HG03097 (cell line): Measurements from ENCODE around the gene FN3KRP.
A peak's percentile ranks its signal among the peaks of the same experiment; 100 is the strongest.

ENCODE experiments used
- ATAC-seq: cut with Tn5 transposase; IDR thresholded peaks from one replicate; pipeline ENCODE4 v1.9.1; 2021; ENCODE audit not compliant: unreplicated experiment, low FRiP score

FN3KRP gene, protein sequence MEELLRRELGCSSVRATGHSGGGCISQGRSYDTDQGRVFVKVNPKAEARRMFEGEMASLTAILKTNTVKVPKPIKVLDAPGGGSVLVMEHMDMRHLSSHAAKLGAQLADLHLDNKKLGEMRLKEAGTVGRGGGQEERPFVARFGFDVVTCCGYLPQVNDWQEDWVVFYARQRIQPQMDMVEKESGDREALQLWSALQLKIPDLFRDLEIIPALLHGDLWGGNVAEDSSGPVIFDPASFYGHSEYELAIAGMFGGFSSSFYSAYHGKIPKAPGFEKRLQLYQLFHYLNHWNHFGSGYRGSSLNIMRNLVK

DNA sequence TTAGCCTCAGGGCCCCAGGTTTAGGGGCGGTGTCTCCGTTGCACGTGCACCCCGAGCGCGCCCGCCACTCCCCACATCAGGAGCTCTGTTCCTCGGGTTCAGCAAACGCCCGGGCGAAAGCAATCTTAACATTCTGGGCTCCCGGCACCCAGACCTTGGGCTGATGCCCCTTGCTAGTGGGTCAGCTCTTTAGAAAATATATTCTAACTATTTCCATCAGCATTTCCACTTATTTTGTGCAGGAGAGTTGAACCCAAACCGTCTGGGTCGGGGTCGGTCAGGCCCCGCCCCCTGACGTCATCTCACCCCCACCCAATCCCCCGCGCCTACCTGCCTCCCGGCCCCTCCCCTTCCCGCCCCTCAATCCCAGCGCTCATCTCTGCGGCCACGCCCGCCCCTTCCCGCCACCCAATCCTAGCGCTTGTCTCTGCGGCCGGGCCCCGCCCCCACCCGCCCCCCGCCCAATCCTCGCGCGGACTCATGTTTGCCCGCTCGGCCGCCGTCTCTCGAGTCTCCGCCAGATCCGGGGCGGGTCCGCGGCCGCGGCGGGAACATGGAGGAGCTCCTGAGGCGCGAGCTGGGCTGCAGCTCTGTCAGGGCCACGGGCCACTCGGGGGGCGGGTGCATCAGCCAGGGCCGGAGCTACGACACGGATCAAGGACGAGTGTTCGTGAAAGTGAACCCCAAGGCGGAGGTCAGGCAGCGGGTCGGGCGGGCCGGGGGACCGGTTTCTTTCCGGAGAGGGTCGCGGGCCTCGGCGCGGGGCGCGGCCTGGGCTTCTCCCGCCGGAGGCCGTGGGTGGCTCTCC is at the start of gene FN3KRP:
Gene FN3KRP (plus strand): TSS at position 504 of the 808 bp plus-strand sequence. CDS start 50 bp downstream, at position 554.
- ATAC-seq, result peak; percentile 61

DNA sequence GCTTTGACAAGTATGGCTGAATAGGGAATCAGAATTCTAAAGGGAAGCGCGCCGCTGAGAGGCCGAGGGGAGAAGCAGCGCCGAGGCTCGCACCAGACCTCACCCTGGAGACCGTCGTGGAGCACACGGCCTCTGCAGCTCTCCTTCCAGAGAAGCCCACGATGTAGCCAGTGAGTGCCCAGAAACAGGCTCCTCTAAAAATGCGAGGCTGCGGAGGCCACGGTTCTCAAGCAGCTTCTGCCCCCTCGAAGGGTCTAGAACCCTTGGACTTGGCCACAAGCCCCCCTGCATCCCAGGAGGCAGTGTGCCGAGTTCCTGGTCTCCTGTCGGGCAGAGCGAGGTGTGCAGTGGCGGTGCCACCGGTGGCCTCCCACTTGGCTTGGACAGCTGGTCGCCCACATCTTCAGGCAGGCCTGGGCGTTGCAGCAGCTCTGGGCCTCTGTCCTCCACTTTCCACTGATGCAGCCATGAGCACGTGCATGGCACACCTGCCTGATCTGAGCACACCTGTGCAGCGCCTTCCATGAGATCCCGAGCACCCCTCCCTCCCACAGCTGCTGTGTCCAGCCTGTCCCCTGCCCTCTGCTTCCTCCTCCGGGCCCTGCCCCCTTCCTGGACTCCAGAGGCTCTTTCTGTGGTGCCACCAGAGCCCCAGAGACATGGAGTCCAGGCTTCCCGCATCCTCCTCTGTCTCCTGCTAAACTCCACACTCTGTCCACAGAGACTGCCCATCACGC is 49.4 kb upstream of the FN3KRP start:
- no peak for ATAC-seq

DNA sequence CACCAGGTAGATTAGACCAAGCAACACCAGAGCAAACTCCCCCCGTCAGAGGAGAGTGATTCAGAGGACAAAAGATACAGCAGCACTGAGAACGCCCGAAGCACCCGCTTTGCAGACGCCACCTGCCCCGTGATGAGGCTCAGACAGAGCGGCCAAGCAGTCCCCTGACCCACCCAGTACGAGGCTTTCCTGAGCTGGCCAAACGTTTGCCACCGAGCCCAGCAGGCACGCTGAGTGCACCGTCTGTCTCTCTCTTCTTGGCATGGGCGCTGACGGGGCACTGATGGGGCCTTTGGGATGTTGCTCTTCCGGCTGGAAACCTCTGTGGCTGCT is 48.9 kb upstream of the FN3KRP start:
- no peak for ATAC-seq

DNA sequence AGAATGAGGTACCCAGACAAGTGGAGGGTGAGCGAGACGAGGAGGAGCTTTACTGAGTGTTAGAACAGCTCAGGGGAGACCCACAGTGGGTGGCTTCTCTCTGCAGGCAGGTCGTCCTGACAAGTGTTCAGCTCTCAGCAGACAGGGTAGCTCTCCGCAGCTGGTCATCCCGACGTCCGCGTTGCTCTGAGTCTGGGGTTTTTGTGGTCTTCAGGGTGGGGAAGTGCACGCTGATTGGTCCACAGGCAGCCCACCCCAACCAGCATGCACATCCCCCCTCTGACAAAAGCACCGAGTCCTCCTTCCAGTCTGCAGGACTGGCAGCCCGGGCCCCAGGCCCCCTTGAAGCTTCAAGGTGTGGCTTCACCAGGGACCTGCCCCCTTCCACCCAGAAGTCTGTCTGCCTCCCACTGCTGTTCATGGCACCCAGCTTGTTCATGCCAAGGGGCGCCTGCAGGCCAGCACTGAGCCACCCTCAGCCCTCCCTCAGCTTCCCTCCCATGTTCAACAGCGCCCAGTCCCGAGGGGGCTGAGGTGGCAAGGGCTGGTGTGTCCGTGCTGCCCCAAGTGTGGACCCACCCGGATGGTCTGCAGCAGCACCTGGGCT is 48.4 kb upstream of the FN3KRP start:
- no peak for ATAC-seq

DNA sequence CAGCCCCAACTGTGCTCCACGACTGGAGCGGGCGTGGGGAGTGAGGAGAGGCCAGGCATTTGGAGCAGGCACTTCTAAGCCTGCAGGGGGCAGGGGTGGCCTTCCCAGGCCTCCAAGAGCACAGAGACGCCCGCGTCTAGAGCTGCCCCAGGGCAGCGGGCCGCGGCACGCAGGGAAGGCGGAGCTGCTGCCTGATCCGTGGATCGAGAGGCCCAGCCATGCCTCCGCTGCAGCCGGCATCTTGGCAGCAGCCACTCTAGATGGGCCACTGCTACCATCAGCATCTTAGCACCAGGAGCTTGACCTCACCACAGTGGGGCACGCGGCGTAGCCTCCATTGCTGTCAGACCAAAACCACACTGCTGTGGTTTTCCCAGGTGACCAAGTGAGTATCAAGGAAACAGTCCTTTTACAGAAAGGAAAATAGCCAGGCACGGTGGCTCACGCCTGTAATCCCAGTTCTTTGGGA is 47.8 kb upstream of the FN3KRP start:
- ATAC-seq, result no peak

DNA sequence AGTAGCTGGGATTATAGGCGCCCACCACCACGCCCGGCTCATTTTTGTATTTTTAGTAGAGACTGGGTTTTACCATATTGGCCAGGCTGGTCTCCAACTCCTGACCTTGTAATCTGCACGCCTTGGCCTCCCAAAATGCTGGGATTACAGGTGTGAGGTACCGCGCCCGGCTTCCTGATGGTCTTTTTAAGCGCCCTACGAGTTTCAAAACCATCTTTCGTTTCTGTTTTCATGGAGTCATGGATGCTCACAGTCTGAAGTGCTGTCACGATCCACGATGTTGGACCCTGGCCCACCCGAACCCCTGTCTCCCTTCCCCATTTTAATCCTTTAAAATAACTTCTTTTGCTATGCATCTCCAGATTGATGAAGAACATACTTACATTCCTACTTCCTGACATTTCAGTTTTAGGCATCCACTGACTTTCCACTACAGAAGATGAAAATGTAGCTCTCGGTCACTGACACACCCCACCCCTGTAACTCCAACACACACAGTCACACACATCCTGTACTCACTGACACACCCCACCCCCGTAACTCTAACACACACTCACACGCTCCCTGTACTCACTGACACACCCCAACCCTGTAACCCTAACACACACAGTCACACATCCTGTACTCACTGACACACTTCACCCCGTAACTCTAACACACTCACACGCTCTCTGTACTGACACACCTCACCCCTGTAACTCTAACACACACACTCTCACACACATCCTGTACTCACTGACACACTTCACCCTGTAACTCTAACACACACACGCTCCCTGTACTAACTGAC is 45.6 kb upstream of the FN3KRP start:
- no peak for ATAC-seq

DNA sequence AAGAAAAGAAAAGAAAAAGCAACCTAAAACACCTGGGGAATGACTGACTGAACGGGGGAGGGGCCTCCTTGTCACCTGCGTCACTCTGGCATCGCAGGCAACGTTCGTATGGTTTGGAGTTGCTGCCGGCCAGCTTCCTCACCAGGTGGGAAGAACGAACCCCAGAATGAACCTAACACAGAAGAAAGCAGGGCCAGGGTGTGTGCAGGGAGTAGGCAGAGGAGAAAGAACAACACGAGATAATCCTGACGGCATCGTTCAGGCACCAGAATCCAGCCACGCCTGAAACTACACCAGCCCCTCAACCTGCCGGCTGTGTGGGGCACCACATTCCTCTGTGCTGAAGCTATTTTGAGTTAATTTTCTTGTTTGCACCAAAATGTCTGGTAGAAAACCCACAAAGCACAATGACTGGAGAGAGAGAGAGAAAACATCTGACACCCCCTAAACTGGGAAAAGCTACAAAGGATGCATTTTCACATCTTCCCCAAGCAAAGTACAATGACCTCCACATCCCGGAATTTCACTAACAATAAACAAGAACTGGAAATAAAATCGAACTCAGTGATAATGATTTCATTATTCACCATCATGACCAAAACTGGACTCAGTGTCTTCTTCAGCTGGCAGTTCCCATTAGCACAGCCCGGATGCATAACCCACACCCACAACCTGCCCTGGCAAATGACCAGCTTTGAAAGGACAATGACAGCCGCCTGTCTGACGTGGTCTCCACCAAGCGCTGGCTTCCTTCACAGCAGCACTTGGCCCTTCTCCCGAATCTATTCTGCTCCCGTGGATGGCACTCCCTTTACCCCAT is 41.6 kb upstream of the FN3KRP start:
- ATAC-seq, result no peak

DNA sequence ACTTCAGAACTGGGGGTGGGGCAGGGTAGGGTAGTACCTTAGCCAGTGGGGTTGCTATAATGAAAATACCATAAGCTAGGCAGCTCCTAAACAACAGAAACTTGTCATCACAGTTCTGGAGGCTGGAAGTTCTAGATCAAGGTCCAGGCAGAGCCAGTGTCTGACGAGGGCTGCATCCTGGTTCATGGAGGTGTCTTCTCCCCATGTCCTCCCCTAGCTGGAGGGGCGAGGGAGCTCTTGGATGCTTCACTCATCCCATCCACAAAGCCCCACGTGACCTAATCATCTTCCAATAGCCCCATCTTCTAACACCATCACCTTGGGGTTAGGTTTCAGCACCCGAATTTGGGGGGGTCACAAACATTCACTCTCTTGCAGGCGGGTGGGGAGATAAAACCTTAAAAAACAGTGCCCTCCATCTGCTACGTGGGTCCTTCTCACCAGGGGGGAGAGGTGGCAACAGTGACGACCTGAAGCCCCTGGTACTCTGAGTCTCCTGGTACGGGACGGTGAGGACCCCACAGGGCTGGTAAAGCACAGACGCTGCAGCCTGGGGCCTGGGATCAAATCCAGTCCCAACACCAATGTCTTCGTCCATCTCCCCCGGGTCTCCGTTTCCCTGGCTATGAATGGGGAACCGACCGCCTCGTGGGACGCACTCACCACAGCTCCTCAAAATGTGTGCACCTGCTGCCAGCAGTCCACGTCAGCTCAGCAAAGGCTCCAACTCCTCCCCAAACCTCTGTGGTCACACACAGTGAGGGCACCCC is 40.8 kb upstream of the FN3KRP start:
- no peak for ATAC-seq

DNA sequence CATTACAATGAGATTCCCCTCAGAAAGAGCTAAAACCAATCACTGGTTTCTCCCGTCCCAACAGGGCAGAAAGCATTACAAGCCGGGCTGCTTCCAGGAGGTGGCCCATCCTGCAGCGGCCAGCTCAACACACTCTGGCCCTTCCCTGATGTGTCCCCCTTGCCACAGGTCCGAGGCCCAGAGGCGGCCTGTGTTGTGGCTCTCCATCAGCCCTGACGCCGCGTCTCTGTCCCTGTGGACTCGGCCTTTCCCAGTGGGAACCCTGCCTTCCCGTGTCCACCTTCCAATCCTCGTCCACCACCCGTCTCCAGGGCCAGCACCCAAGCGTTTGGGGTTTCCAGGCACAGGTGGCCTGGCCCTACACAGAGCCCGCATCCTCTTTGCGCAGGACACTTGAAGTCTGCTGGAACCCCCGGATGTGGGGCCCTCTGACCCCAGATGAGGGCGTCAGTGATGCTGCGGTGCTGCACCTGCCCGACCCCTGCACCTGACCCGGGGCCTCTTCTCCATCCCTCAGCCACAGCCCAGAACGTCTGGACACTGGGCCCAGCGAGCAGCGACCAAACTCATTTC is 39.1 kb upstream of the FN3KRP start:
- ATAC-seq, result no peak

DNA sequence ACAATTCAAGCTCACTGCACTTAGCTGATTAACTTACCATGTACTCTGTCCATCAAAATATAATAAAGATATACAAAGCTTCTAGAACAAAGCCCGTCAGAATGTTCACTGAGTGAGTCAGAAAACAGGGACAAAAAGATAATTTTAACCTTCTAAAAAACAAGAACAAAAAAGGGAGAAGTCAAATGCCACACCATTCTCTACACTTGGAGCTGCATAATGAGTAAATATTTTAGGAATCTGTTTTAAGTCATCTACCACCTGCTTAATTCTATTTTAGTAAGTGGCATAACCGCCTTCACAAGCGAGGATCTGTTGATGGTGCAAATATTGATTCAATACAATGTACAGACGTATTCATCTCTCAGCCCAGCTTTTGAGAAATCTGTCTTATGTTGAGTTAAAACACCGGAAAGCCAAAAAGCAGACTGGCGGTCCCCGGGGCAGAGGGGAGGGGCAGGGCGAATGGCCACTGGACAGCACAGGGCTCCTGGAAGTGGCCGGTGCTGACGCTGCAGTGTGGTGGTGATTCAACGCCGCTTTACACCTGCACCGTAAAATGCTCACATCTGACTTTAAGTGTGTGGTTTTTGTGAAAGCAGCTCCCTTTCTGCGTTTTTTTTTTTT is 38.1 kb upstream of the FN3KRP start:
- ATAC-seq, result no peak

DNA sequence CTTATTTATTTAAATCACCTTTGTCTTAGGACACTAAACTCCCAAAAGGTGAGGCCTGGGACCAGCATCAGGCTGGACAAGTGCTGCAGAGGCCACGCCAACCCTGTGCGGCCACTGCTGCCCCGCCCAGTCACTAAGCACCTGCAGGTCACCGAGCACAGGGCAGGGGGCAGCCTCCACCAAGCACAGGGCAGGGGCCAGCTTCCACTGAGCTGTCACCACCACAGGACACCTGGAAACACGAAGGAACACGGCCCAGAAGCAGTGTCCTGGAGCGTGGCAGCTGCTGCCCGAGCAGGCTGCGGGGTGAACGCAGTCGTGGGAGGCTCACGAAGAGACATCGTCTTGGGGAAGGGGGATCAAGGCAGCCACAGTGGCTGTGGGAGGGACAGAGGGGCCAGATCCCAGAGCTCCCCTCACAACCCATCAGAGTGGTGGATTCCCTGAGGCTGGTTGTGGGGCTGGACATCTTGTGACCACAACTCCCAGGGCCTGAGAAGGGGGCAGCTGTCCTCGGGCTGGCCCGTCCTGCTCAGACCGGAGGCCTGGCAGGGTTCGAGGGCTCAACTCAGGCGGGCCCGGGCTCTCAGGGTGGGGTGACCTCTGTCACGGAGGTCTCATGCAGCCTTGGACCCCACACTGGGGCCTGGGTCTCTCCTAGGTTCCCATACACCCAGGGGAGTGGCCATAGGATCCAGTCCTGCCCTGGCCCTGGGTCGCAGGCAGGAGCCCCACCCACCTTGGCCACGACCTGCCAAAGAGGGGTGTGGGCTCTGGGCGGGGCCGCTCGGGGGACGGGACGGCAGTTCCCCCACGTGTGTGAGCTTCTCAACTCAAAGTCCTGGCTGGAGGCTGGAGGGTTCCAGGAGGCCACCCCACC is 36.7 kb upstream of the FN3KRP start:
- no peak for ATAC-seq

DNA sequence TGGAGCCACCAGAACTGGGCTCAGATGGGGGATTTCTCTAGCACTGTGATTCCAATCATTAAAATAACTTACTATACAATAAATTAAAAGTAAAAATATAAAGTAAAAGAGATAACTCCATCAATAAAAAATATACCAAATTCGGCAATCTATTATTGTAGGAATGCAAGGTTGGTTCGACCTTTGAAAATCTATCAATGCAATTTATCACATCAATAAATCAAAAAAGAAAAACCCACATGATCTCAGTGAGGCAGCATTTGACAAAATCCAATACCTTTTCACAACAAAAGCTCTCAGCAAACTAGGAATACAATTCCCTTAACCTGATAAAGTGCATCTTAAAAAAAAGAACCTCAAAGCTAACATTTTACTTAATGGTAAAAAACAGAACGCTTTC is 35.0 kb upstream of the FN3KRP start:
- ATAC-seq, result no peak

DNA sequence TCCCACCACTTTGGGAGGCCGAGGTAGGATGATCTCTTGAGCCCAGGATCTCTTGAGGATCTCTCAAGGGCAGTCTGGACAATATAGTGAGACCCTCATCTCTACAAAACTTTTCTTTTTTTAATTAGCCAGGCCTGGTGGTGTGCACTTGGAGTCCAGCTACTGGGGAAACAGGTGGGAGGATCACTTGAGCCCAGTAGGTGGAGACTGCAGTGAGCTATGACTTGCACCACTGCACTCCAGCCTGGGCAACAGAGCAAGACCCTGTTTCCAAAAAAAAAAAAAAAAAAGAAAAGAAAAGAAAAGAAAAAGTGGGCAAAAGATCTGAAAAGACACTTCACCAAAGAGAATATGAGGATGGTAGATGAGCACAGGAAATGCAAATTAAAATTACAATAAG is 33.0 kb upstream of the FN3KRP start:
- no peak for ATAC-seq

DNA sequence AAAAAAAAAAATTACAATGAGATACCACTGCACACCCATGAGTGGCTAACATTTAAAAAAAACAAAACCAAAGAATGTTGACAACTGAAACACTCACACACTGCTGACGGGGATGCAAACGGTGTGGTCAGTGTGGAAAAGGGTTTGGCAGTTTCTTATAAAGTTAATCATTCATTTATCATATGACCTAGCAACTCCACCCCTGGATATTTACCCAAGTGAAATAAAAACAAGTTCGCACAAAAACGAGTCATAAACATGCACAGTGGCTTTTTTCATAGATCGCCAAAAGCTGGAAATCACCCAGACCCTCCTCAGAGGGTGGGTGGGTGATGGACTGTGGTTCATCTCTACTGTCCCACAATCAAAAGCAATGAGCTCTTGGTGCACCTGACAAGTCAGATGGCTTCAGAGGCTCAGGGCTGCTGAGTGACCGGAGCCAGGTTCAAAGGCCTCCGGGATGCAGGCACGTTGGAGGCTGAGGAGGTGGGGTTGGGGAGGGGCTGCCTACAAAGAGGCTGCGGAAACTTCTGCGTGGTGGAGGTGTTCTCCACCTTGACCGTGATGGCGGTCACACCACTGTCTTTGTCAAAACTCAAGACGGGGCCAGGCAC is 32.2 kb upstream of the FN3KRP start:
- no peak for ATAC-seq

DNA sequence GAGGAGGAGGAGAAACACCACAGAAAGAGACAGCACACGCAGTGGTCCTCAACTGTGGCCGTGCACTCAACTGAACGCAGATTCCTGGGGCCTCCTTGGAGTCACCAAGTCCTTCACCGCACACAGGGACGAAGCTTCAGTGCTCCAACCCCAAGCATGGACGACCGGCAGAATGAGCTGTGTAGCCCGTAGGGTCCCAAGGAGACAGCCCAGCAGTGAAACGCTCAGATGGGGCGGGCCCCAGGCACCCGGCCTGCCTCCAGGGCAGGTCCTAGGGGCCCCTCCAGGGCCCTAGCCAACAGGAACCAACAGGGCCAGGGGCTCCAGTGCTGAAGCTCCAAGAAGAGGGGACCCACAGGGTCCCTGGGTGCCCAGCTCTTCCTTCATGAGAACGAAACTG is 31.2 kb upstream of the FN3KRP start:
- ATAC-seq, result no peak
